Renal pelvis (tissue), 4 donors: ENCODE data around the gene DIP2A. TPM values are rescaled to one million over a fixed set of nuclear protein-coding genes. Genes with fewer than 3 reads are reported as not detected.
"Not testable (repeated sequence)": the region's sequence is repeated elsewhere in the genome, so short reads cannot be mapped to it uniquely, and the experiment has no call there.

Experiments
- DNase-seq: peaks from one replicate; pipeline ENCODE4 v3.0.0-alpha.2; 2013
- polyA plus RNA-seq, 3 donors: library from polyadenylated mRNA; unstranded; fragments of 120-200 nt; gene quantifications; one replicate each; pipeline ENCODE4 v1.2.1, GENCODE V29; 2013; ENCODE audit not compliant: insufficient read length in 3 of 3

The DIP2A gene
- polyA plus RNA-seq, 3 donors: 24.3 to 49.6 (median 47.5) TPM

DNA sequence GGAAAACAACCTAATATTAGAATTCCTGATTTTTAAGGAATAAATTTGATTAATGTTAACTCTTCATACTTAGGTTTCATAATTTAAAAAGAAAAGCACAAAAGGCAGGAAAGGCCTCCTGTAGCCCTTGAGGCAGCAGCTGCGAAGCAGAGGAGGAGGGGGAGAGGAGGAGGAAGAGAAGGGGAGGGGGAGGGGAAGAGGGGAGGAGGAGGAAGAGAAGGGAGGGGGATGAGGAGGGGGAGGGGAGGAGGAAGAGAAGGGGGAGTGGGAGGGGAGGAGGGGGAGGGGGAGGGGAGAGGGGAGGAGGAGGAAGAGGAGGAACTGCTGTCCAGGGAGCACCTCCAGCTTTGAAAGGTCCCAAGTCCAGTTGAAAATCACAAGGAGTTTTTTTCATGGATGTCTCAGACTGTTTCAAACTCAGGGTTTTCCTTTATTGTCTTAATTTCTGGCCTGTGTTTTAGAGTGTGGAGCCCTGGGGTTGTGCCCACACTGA lies 35.1 kb upstream of the DIP2A start:
- DNase-seq: no peak

DNA sequence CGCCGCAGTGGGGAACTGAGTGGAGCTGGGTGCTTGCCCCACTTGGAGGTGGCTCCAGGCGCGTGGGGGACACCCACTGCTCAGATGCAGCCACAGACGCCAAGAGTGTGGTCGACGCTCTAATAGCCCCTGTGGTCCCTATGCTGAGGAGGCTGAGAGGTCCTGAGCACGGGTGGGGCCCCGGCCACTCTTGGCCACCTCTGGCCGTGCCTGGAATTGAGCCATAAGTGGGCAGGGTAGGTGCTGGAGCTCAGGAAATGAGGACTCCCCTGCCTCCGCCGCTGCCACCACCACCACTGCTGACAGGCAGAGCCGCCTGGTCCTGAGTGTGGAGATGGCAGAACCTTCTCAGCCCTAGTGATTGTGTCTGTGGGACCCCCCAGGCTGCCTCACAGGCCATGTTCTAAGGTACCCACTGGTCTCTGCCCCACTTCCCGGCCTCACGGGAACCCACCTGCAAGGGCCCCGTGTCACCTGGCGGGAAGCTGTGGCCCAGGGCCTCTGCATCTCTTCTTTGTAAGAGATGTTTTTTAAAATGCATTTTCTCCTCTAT lies 34.6 kb upstream of the DIP2A start:
- DNase-seq: no peak

DNA sequence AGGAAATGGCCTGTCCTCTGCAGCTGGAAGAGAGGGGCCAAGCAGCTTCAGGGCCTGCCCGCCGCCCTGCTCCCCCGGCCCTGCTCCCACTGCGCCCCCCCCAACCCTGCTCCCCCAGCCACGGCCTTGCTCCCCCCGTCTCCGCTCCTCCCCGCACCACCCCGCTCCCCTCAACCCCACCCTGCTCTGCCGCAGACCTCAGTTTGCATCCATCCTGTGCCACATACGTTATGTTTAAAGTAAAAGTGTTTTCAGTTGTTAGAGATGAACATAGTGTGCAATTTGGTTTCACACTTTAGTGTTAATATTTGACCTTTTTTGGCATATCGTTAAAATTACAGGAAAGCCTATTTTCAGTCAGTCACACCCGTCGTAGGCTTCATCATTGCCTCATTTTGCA lies 34.1 kb upstream of the DIP2A start:
- DNase-seq: no peak

GRCh38 chr21:46425041-46425440 lies 33.6 kb upstream of the DIP2A start:
- DNase-seq: no peak

DNA sequence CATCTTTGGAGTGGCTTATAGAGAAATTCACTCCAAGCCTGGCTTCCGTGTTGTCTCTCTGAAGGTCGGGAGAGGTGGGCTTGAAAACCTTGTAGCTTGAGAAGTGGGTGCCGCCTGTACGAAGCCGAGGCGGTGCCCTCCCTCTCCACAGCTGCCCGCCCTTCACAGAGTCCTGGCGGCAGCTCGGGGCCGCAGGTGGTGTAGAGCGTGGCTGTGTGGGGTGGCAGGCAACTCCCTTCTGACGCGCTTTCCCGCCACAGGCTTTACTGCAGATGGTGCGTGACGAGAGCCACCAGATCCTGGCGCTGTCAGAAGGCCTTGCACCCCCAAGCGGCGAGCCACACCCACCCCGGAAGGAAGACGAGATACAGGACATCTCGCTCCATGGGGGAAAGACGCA lies 33.1 kb upstream of the DIP2A start:
- DNase-seq: no peak

DNA sequence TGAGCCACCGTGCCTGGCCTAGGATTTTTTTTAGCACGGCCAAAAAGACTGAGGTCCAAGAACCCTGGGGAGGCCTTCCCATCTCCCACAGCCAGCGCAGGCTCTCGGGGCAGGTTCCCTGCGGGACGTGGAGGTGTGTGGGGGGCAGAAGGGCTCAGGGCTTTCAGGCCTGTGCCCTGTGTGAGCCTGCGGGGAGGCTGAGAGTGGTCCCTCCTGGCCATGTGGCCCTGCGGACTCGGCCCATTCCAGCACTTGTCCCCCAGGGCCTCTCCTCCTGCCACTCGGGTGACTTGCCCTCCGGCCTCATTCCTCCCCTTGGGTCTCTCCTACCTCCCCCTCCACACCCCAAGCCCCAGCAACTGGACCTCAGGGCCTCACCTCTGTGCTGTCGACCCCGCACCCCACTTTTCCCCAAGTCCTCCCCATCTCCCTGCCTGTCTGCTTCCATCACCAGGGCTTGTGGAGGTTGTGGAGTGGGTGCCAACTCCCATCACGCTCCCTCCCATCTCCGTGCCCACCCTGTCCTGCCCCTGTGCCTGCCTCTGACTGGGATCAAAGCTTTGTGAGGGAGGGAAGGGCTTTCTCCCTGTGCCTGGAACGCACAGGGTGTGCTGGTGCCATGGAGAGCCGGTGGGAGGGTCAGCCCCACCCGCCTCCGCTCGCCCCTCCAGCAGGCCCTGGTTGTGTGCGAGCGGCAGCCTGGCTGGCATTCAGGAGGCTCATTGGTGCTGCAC lies 32.2 kb upstream of the DIP2A start:
- DNase-seq: no peak

GRCh38 chr21:46427516-46427915 lies 31.2 kb upstream of the DIP2A start:
- no peak for DNase-seq

DNA sequence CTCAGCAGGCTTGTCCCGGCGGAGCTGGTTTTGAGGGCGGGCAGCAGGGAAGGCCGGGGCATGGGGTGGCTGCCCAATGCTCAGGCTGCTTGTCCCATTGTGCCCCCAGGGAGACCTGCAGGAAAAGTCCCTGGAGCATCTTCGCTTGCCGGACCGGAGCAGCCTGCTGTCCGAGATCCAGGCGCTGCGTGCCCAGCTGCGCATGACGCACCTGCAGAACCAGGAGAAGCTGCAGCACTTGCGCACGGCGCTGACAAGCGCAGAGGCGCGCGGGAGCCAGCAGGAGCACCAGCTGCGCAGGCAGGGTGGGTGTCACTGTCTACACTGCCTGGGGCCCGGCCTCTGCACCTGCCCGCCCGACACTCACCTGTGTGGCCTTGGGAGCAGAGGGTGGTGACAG lies 30.4 kb upstream of the DIP2A start:
- no peak for DNase-seq

DNA sequence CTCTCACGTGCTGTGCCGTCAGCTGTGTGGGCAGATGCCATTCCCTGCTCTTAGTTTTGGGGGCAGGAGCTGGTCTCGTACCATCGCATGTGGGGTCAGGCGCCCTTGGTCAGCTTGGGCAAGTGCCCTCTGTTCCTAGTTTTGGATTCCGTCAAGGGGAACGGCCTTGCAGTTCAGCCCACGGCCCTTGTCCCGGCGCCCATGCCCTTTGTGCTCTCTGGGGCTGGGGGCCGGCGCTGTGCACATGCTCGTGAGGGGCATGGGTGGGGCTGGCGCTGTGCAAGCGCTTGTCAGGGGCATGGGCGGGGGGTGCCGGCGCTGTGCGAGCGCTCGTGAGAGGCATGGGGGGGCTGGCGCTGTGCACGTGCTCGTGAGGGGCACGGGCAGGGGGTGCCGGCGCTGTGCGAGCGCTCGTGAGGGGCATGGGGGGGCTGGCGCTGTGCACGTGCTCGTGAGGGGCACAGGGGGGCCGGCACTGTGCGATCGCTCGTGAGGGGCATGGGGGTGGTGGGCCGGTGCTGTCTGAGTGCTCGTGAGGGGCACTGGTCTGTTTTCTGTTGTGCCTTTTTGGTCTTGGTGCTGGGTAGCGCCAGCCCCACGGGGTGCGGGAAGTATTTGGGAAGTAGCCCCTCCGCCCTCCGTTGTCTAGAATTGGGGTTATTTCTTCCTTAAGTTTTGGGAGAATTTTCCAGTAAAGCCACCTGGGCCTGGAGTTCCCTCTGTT lies 29.5 kb upstream of the DIP2A start:
- DNase-seq: no peak

- no peak for DNase-seq
Measured at GRCh38 chr21:46429754-46430681, 28.7 kb upstream of the DIP2A start.

DNA sequence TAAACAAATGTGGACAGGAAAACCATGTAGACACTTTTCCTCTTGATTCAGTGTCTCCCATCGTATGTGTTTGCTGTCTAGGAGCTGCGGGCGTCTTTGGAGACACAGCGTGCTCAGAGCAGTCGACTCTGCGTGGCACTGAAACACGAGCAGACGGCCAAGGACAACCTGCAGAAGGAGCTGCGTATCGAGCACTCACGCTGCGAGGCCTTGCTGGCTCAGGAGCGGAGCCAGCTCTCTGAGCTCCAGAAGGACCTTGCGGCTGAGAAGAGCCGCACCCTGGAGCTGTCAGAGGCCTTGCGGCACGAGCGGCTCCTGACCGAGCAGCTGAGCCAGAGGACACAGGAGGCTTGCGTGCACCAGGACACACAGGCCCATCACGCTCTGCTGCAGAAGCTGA lies 27.2 kb upstream of the DIP2A start:
- no peak for DNase-seq

- peak; percentile 30 for DNase-seq
Measured at GRCh38 chr21:46431884-46432488, 26.7 kb upstream of the DIP2A start.

GRCh38 chr21:46433116-46433515 lies 25.6 kb upstream of the DIP2A start:
- DNase-seq: not testable (repeated sequence)

DNA sequence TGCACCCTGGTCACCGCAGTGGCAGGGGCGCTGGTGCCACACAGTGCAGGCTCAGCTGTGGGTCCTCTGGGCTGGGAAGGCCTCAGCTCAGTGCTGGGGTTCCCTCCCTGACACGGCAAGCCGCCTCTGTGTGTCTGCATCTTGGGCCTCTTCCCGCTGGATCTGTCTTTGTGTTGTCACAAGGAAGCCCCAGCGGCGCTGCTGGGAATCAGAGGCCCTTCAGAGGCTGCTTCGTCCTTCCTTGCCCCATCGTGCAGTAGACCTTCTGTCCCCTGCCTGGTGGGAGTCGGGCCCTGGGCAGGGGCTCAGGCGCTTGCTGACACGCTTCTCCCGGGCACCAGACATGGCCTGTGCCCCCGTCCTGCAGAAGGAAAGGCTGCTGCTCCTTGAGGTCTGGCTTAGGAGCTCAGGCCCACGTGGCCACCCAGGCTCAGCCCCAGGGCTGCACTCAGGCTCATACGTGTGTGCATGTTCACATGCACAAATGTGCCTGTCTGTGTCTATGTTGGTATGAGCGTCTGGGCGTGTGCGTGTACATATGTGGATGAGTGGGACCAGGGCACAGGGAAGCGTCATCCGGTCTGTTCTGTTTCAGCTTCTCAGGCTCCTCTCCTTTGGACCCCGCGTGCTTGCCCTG lies 24.3 kb upstream of the DIP2A start:
- DNase-seq: no peak

DNA sequence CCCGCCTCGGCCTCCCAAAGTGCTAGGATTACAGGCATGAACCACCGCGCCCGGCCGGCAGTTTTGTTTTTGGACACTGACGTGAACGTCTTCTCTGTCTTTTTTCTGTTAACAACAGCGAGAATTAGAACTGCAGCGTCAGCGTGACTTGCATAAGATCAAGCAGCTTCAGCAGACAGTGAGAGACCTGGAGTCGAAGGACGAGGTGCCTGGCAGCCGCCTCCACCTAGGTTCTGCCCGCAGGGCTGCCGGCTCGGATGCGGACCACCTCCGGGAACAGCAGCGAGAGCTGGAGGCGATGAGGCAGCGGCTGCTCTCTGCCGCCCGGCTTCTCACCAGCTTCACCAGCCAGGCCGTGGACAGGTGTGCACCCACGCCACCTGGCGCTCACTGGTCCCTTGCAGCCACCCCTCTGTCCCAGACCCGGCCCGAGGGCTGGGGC lies 22.9 kb upstream of the DIP2A start:
- no peak for DNase-seq

GRCh38 chr21:46436621-46437020 lies 22.1 kb upstream of the DIP2A start:
- DNase-seq: no peak

DNA sequence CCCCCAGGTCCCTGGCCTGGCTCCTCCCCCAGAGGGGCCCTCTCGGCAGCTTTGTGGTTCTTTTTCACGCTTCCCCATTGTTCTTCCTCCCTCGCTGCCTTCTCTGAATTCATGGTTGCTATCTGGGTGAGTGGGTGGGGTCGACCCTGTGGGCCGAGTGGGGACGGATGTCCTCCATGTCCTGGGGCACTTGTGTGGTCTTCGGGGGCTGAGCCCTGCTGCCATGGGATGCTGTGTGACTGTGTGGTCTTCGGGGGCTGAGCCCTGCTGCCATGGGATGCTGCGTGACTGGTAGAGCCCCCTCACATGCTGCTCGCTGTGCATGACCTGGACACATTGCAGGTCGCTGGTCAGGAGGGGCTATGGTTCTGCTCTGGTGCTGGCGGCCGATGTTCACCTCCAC lies 21.6 kb upstream of the DIP2A start:
- DNase-seq: no peak

GRCh38 chr21:46437511-46437910 lies 21.2 kb upstream of the DIP2A start:
- no peak for DNase-seq

DNA sequence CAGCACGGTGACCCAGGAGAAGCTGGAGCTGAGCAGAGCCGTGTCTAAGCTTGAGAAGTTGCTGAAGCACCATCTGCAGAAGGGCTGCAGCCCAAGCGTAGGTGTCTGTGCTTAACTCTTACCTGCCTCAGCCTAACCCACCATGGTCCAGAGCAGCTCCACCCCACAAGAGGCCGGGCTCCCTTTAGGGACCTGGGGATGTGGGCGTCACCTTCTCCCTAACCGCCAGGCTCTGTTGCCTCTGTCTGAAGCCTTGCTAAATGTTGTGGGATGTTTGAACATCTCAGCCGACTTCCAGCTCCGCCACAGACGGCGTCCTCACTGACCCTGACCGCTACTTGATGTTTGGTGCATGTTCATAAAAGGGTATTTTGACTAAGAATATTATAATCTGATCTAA lies 20.4 kb upstream of the DIP2A start:
- DNase-seq: no peak

- no peak for DNase-seq
Measured at GRCh38 chr21:46439906-46440305, 18.8 kb upstream of the DIP2A start.

DNA sequence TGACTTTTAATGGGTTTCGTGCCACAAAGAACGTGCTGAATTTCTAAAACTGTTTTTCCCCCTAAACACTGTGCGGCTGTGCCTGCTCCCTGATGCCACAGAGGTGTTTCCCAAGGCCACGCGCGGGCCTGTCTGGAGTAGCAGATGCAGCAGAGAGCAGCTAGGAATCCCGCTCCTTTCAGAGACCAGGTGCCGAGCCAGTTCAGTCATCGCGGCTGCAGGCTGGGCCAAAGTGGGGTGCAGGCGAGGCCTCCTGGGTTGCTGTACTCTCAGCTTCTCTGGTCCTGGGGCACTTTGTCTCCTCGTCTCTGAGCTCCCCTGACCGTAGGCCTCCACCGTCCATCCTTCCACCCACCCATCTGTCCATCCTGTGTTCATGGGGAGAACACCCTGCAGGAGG lies 17.4 kb upstream of the DIP2A start:
- DNase-seq: no peak
